ENCODE results near the gene SLC22A1. TPM values are rescaled to one million over a fixed set of nuclear protein-coding genes. Genes with fewer than 3 reads are reported as not detected.

SLC22A1 gene
- total and polyA plus RNA-seq, 10 of the 15 experiments (the other 5 are each of a cell fraction or from before 2014, with no cell fraction given): 0.09 to 0.28 (median 0.15) TPM; not detected in 3

GRCh38 chr6:160084198-160084776, 37.3 kb upstream of the SLC22A1 start:
- ChIA-PET POLR2A (no interaction called here), SMC1A (ENCODE audit: uncharacterized antibody, unreplicated experiment) (interaction anchor here (0.6 to 1.4 kb wide), 2 partner anchors 11 to 250 kb away, joined by 3 read pairs; no protein-coding TSS in a partner anchor), CTCF (interaction anchor here (1.0 kb wide), 1 partner anchor 11 kb away, joined by 5 read pairs; no protein-coding TSS in a partner anchor), RAD21 (ENCODE audit: unreplicated experiment) (interaction anchor here (1.0 kb wide), 1 partner anchor 221 kb away, joined by 5 read pairs; no protein-coding TSS in a partner anchor)
- no peaks in the 10 kb centered on the region for H3K79me2 ChIP-seq (ENCODE audit: control insufficient read depth, insufficient read depth, low read length)
- WGBS (ENCODE audit: insufficient coverage, insufficient replicate concordance, low lambda C conversion rate, missing lambda C conversion rate): 97% methylated on average over 18 of the region's 18 CpGs
- peaks cover 20 to 27% of the 10 kb centered on the region in 2 experiments for H3K36me3 ChIP-seq (ENCODE audit: control insufficient read depth in 2 of 2, insufficient read depth in 2 of 2, low read length in 1 of 2)
- H3K27me3 ChIP-seq (replicated peaks in 1 of 2; ENCODE audit: control insufficient read depth in 2 of 2, insufficient read depth in 2 of 2, low read length in 1 of 2): no peaks in the 10 kb centered on the region
- intact Hi-C loops (cut with micrococcal nuclease; ENCODE audit: unreplicated experiment): no loop called here
- H3K4me3 ChIP-seq: no peak overlapping the region
- BruUV-seq (replicated peaks): no TSS peak
- TF ChIP-seq CEBPB (IDR thresholded peaks at IDR 0.05; ENCODE audit: borderline replicate concordance in 1 of 2, low read depth in 2 of 2, low read length in 2 of 2) (no peak), PRDM15 (CRISPR knock-in tag; IDR thresholded peaks at IDR 0.05) (no peak), MTA3 (IDR thresholded peaks at IDR 0.05; ENCODE audit: borderline replicate concordance, low read length) (no peak), EZH2 (IDR thresholded peaks at IDR 0.05; ENCODE audit: borderline replicate concordance, control insufficient read depth, low read depth, low read length) (no peak), CHD4 (IDR thresholded peaks at IDR 0.05) (no peak), POLR2AphosphoS2 (IDR thresholded peaks at IDR 0.05; ENCODE audit: low read depth, low read length) (no peak), MYB (IDR thresholded peaks at IDR 0.05; ENCODE audit: borderline replicate concordance, low read depth, low read length) (no peak), EGR1 (IDR thresholded peaks at IDR 0.05; ENCODE audit: borderline replicate concordance in 1 of 2, low read depth in 2 of 2, low read length in 2 of 2) (no peak), ZBED1 (IDR thresholded peaks at IDR 0.05; ENCODE audit: borderline replicate concordance) (no peak), GATAD2B (conservative IDR thresholded peaks at IDR 0.05; ENCODE audit: low read depth) (no peak), JUNB (IDR thresholded peaks at IDR 0.05) (no peak), POU2F2 (IDR thresholded peaks at IDR 0.05; ENCODE audit: borderline replicate concordance, low read depth, low read length) (no peak), ZBTB4 (CRISPR knock-in tag; IDR thresholded peaks at IDR 0.05) (no peak), POLR2A (IDR thresholded peaks at IDR 0.05; ENCODE audit: low read depth, low read length) (no peak), HCFC1 (IDR thresholded peaks at IDR 0.05; ENCODE audit: low read length) (no peak)
- H4K20me1 ChIP-seq (ENCODE audit: control insufficient read depth, insufficient read depth): no peaks in the 10 kb centered on the region
- H3K27ac ChIP-seq (ENCODE audit: control insufficient read depth, insufficient read depth): no peak overlapping the region
- FAIRE-seq: no peak
- no peak overlapping the region for H3K4me2 ChIP-seq (ENCODE audit: control insufficient read depth, insufficient read depth)
- H2AFZ ChIP-seq (ENCODE audit: control insufficient read depth, low read depth, low read length): no peak overlapping the region
- no peak for DNase-seq (ENCODE audit: low read depth, low spot score)
- no peaks in the 10 kb centered on the region for H3K9me3 ChIP-seq (replicated peaks; ENCODE audit: control insufficient read depth, insufficient read depth, low read length)
- H3K9ac ChIP-seq (ENCODE audit: control insufficient read depth, insufficient read depth, low read length): no peak overlapping the region
- no peak for ATAC-seq
- in situ Hi-C loops (cut with MboI): no loop called here
- H3K4me1 ChIP-seq (ENCODE audit: control insufficient read depth, insufficient read depth, low read length): no peaks in the 10 kb centered on the region

Data from GM12878 (cell line).